ENCODE measurements around the gene SMIM35. TPM values are rescaled to one million over a fixed set of nuclear protein-coding genes. Genes with fewer than 3 reads are reported as not detected.

SMIM35 gene
- total RNA-seq, 1 donor: not detected

DNA sequence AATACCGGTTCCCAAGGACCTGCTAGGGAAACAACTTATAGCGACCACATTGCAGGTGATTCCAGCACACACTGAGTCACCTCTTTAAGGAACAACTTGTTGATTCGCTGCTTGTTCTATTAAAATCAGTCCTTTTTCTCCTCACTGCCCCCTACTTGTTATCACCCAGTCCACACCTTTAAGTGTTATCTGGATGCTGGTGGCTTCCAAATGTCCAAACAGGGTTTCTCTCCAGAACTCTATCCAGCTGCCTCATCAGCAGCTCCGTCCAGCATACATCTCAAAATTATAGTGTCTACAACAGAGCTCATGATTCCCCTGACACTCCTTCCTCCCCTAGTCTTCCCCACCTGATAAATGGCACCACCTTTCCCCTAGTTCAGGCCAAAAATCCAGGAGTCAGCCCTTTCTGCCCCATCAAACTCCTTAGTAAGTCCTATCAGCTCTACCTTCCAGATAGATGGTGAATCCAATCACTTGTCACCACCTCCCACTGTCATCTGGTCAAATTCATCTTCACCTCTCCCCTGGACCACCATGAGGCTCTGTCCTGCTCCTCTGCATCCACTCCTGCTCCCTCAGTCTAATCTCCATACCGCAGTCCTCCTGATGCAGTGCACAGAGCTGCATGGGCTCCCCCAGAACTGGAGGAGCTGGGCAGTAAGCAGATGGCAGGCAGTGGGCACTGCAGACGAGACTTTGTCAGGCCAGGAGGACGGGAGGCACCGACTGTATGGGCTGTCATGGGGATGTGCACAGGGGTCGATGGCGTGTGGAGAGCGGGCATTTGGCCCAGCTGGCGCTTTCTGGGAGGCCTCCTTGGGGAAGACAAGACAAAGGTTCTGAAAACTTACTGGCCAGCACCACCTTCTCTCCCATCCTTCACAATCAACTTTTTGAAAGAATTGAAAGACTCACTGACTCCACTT, 81.3 kb downstream of the SMIM35 start:
- no peaks in the 10 kb centered on the region for H3K36me3 ChIP-seq (ENCODE audit: insufficient read depth, low read length)
- no peaks in the 10 kb centered on the region for H3K9me3 ChIP-seq (ENCODE audit: low read depth, low read length)
- H3K79me2 ChIP-seq (ENCODE audit: insufficient read depth, low read length): no peaks in the 10 kb centered on the region
- no peaks in the 10 kb centered on the region for H4K20me1 ChIP-seq (ENCODE audit: insufficient read depth, low read length)
- H3K4me1 ChIP-seq (ENCODE audit: insufficient read depth, low read length): no peaks in the 10 kb centered on the region
- H3K27me3 ChIP-seq (ENCODE audit: insufficient read depth, low read length): no peaks in the 10 kb centered on the region
- no peak overlapping the region for H3K27ac ChIP-seq (ENCODE audit: low read depth, low read length)
- no peak overlapping the region for H3K4me3 ChIP-seq (ENCODE audit: insufficient read depth, low read length)
- no peak overlapping the region for H3K4me2 ChIP-seq (ENCODE audit: insufficient read depth, low read length)
- TF ChIP-seq, protein P1, sequence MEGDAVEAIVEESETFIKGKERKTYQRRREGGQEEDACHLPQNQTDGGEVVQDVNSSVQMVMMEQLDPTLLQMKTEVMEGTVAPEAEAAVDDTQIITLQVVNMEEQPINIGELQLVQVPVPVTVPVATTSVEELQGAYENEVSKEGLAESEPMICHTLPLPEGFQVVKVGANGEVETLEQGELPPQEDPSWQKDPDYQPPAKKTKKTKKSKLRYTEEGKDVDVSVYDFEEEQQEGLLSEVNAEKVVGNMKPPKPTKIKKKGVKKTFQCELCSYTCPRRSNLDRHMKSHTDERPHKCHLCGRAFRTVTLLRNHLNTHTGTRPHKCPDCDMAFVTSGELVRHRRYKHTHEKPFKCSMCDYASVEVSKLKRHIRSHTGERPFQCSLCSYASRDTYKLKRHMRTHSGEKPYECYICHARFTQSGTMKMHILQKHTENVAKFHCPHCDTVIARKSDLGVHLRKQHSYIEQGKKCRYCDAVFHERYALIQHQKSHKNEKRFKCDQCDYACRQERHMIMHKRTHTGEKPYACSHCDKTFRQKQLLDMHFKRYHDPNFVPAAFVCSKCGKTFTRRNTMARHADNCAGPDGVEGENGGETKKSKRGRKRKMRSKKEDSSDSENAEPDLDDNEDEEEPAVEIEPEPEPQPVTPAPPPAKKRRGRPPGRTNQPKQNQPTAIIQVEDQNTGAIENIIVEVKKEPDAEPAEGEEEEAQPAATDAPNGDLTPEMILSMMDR (IDR thresholded peaks at IDR 0.05; ENCODE audit: extremely low read depth, low read depth, low read length): no peak
- no peak for DNase-seq (ENCODE audit: insufficient read length, low spot score, missing footprints)
- H2AFZ ChIP-seq (ENCODE audit: low read length): no peak overlapping the region

DNA sequence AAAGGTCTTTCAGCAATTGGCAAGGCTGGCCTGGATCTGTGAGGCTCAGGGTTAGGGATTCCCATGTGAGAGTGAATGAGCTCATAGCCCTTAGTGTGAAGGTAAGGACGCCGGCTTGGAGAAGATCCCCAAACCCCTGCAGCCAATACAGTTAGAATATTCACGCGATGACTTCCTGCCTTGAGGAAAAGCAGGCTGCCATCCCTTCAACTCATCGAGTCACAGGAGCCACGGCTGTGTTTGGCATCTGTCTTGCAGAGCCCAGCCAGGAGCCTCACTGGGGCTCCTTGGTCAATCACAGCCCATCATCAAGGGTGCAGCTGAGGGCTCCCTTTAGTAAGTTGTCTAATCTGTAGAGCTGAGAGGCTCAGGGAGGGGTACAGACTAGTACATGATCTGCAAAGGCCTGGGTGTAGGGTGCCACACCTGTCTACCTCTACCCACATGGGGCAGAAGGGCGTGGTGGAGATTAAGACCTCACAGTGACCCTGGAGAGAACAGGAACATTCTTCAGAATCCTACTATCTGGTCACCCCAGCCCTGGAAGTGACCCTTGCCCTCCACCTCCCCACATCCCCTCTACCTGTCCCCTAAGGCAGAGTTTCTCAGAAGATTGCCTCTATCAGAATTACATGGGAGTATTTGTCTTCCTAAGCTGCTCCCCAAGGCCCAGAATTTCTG, 82.1 kb downstream of the SMIM35 start:
- H3K27me3 ChIP-seq (ENCODE audit: insufficient read depth, low read length): no peaks in the 10 kb centered on the region
- H3K4me2 ChIP-seq (ENCODE audit: insufficient read depth, low read length): no peak overlapping the region
- H3K36me3 ChIP-seq (ENCODE audit: insufficient read depth, low read length): no peaks in the 10 kb centered on the region
- H3K9me3 ChIP-seq (ENCODE audit: low read depth, low read length): no peaks in the 10 kb centered on the region
- H3K4me3 ChIP-seq (ENCODE audit: insufficient read depth, low read length): no peak overlapping the region
- no peak for DNase-seq (ENCODE audit: insufficient read length, low spot score, missing footprints)
- no peaks in the 10 kb centered on the region for H4K20me1 ChIP-seq (ENCODE audit: insufficient read depth, low read length)
- TF ChIP-seq, protein P1 (IDR thresholded peaks at IDR 0.05; ENCODE audit: extremely low read depth, low read depth, low read length): no peak
- no peaks in the 10 kb centered on the region for H3K4me1 ChIP-seq (ENCODE audit: insufficient read depth, low read length)
- no peak overlapping the region for H2AFZ ChIP-seq (ENCODE audit: low read length)
- H3K27ac ChIP-seq (ENCODE audit: low read depth, low read length): no peak overlapping the region
- H3K79me2 ChIP-seq (ENCODE audit: insufficient read depth, low read length): no peaks in the 10 kb centered on the region

DNA sequence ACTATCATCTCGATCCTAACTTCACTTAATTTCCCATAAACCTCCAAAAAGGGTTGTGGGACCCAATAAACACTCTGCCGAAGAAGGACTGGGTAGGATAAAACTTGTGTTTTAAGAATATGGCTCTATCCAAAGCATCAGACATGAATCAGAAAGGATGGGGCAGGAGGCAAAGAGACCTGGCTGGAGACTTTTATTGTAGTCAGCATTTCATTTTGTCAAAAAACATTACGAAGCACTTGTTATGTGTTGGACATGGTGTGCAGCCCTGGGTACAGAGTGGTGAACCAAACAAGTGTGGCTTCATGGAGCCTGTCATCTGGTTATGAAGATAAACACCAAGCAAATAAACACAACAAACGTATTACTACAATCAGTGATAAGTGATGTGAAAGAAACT, 83.3 kb downstream of the SMIM35 start:
- Histone ChIP-seq H3K4me1 (ENCODE audit: insufficient read depth, low read length) (no peaks in the 10 kb centered on the region), H3K4me3 (ENCODE audit: insufficient read depth, low read length) (no peak overlapping the region), H2AFZ (ENCODE audit: low read length) (no peak overlapping the region), H3K27me3 (ENCODE audit: insufficient read depth, low read length) (no peaks in the 10 kb centered on the region), H3K36me3 (ENCODE audit: insufficient read depth, low read length) (no peaks in the 10 kb centered on the region), H4K20me1 (ENCODE audit: insufficient read depth, low read length) (no peaks in the 10 kb centered on the region), H3K9me3 (ENCODE audit: low read depth, low read length) (no peaks in the 10 kb centered on the region), H3K79me2 (ENCODE audit: insufficient read depth, low read length) (no peaks in the 10 kb centered on the region), H3K27ac (ENCODE audit: low read depth, low read length) (no peak overlapping the region), H3K4me2 (ENCODE audit: insufficient read depth, low read length) (no peak overlapping the region)
- TF ChIP-seq, protein P1 (IDR thresholded peaks at IDR 0.05; ENCODE audit: extremely low read depth, low read depth, low read length): no peak
- DNase-seq (ENCODE audit: insufficient read length, low spot score, missing footprints): no peak
